NB4 (cell line): ENCODE measurements around the gene RIT2.

Source experiments
- DNase-seq: peaks from one replicate; pipeline ENCODE4 v3.0.0; 2010; ENCODE audit warnings: low read depth
- H3K4me3 ChIP-seq: one replicate; pipeline ENCODE4 v1.5.1; 2011; ENCODE audit warnings: mild to moderate bottlenecking, low read depth, low read length, moderate library complexity
- MYC ChIP-seq: IDR thresholded peaks from 2 replicates; pipeline ENCODE4 v1.6.1; 2011; ENCODE audit warnings: low read depth, low read length
- POLR2A ChIP-seq: IDR thresholded peaks from 2 replicates; pipeline ENCODE4 v1.6.1; 2011; ENCODE audit warnings: mild to moderate bottlenecking; ENCODE audit not compliant: insufficient read length; ENCODE audit errors: extremely low read depth
- TF ChIP-seq, protein P1 (sequence below): IDR thresholded peaks from one replicate; pipeline ENCODE4 v1.5.1; 2012; ENCODE audit warnings: low read depth, low read length
- TF ChIP-seq, protein P2 (sequence below): IDR thresholded peaks from 2 replicates; pipeline ENCODE4 v1.6.1; 2011; ENCODE audit warnings: low read depth, low read length

The RIT2 gene

DNA sequence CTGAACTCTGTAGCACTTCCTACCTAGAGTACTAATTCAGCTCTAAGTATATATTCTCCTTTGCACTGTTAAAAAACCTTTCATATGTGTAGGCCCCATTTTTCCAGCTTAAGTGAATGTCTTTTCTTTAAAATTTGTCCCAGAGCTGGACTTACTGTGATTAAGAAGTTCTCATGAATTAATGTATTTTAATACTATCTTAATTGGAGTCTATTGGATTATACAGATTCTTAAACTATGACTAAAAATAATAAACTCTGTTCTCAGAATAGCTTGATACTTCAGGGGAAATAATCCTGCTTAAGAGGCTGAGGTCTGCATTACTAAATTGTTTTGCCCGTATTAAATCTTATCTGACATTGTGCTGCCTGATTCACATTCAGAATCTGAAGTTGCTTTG lies 223.3 kb downstream of the RIT2 start:
- DNase-seq: no peak
- no peak overlapping the region for H3K4me3 ChIP-seq
- TF ChIP-seq POLR2A (no peak), MYC (no peak)
- TF ChIP-seq, protein P1, sequence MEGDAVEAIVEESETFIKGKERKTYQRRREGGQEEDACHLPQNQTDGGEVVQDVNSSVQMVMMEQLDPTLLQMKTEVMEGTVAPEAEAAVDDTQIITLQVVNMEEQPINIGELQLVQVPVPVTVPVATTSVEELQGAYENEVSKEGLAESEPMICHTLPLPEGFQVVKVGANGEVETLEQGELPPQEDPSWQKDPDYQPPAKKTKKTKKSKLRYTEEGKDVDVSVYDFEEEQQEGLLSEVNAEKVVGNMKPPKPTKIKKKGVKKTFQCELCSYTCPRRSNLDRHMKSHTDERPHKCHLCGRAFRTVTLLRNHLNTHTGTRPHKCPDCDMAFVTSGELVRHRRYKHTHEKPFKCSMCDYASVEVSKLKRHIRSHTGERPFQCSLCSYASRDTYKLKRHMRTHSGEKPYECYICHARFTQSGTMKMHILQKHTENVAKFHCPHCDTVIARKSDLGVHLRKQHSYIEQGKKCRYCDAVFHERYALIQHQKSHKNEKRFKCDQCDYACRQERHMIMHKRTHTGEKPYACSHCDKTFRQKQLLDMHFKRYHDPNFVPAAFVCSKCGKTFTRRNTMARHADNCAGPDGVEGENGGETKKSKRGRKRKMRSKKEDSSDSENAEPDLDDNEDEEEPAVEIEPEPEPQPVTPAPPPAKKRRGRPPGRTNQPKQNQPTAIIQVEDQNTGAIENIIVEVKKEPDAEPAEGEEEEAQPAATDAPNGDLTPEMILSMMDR: no peak
- TF ChIP-seq, protein P2, sequence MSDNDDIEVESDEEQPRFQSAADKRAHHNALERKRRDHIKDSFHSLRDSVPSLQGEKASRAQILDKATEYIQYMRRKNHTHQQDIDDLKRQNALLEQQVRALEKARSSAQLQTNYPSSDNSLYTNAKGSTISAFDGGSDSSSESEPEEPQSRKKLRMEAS: no peak

DNA sequence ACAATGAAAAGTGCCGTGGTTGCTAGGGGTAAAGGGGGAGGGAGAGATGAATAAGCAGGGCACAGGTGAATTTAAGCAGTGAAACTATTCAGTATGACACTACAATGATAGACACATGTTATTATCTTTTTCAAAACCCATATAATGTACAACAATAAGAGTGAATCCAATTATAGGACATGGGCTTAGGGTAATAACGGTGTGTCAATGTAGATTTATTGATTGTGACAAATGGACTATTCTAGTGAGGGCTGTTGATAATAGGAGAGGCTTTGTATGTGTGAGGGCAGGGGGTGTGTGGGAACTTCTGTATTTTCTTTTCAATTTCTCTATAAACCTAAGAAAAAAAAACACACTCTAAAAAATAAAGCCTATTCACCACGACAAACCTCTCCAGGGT lies 223.8 kb downstream of the RIT2 start:
- TF ChIP-seq, protein P1: no peak
- TF ChIP-seq, protein P2: no peak
- no peak for TF ChIP-seq POLR2A
- no peak for TF ChIP-seq MYC
- no peak for DNase-seq
- no peak overlapping the region for H3K4me3 ChIP-seq

DNA sequence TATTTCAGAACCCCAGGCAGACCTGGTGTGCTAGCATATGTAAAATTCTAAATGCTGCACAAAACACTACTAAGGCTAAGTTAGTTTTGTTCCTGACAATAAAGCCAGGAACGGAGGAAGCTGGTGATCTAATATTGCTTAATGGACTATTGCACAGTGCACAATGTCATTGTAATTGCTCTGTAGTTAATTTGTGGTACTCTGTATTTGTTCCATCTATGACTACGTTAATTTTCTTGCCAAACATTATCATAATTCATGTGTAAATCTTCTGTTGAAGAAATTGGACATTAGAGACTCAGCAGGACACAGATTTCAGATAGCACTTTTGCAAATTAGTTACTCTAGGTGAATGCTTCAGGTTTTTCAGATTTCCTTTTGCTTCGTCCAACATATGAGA lies 232.3 kb downstream of the RIT2 start:
- TF ChIP-seq, protein P2: no peak
- no peak for TF ChIP-seq POLR2A
- TF ChIP-seq, protein P1: no peak
- TF ChIP-seq MYC: no peak
- no peak for DNase-seq
- no peak overlapping the region for H3K4me3 ChIP-seq

DNA sequence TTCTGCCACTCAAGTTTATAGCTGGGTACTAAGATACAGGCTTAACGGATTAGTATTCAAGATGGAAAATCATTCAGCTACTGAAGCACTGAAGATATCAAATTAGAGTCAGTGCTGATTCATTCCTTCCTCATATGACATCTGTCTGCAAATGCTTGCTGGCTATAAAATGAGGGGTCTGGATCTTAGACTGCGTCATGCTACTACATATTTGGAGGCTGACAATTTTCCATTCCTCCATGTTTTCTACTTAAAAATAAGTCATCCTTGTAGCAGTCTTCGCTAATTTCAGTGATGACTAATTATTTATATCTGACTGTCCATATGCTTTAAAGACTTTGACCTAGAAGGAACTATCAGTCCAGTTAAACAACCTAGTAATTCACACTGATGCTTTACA lies 233.4 kb downstream of the RIT2 start:
- no peak overlapping the region for H3K4me3 ChIP-seq
- no peak for DNase-seq
- TF ChIP-seq, protein P1: no peak

DNA sequence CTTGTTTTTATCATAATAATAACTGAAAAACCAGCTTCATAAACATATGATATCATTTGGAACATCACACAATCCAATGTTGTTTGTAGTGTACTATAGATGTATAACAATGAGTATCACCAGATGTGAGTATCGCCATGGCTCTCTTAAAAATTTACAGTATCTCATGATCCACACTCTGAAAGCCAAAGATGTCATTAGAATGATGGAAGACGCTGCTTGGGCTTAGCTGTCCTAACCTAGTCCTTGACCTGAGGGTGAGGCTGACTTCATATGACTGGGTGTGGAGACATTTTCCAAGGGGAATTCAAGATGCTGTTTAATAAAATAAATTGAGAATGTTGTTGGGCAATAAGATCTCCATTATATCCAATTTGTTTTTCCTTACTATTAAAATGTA lies 242.6 kb downstream of the RIT2 start:
- no peak overlapping the region for H3K4me3 ChIP-seq
- TF ChIP-seq, protein P2: no peak
- TF ChIP-seq POLR2A (no peak), MYC (no peak)
- TF ChIP-seq, protein P1: no peak
- DNase-seq: no peak

DNA sequence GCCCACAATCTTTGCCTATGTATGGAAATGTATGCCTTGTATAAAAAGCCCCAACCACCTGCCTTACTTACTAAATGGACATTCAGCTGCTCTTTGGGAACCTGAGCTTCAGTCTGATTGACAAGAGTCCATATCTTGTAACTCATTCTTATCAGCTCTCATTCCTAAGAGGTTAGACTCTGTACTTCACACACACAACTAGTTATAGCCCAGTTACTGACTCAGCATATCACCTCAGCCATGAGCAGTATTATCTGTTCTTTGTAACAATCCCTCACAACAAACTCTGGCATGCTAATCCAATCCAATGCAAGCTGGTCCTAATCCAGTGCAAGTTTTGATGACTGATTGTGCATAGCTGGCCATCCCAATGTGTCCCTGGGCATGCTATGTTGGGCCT lies 250.6 kb downstream of the RIT2 start:
- no peak for TF ChIP-seq POLR2A
- TF ChIP-seq, protein P2: no peak
- TF ChIP-seq, protein P1: no peak
- TF ChIP-seq MYC: no peak
- H3K4me3 ChIP-seq: no peak overlapping the region
- DNase-seq: no peak
